ENCODE measurements around the gene ZSWIM4.

ZSWIM4 gene

GRCh38 chr19:13765395-13766094 lies 29.7 kb upstream of the ZSWIM4 start:
- ATAC-seq (ENCODE audit: low read depth), result no peak
- Histone ChIP-seq H3K36me3 (ENCODE audit: low read depth) (peaks cover 46% of the 10 kb centered on the region), H3K27me3 (ENCODE audit: insufficient read depth, poor library complexity, severe bottlenecking) (no peaks in the 10 kb centered on the region), H3K4me1 (ENCODE audit: insufficient read depth, poor library complexity, severe bottlenecking) (no peaks in the 10 kb centered on the region), H3K4me3 (ENCODE audit: severe bottlenecking) (peak overlapping the region; percentile 71), H3K9me3 (ENCODE audit: severe bottlenecking) (no peaks in the 10 kb centered on the region), H3K27ac (ENCODE audit: poor library complexity, severe bottlenecking) (peak overlapping the region; percentile 49)
- TF ChIP-seq CTCF (IDR thresholded peaks at IDR 0.05; ENCODE audit: poor library complexity, severe bottlenecking), result no peak
- DNase-seq (ENCODE audit: low spot score), result no peak

GRCh38 chr19:13766095-13766481 lies 29.2 kb upstream of the ZSWIM4 start:
- H3K9me3 ChIP-seq (ENCODE audit: severe bottlenecking), result no peaks in the 10 kb centered on the region
- no peaks in the 10 kb centered on the region for H3K27me3 ChIP-seq (ENCODE audit: insufficient read depth, poor library complexity, severe bottlenecking)
- H3K4me3 ChIP-seq (ENCODE audit: severe bottlenecking), result no peak overlapping the region
- no peak for TF ChIP-seq CTCF (IDR thresholded peaks at IDR 0.05; ENCODE audit: poor library complexity, severe bottlenecking)
- peak overlapping the region; percentile 49 for H3K27ac ChIP-seq (ENCODE audit: poor library complexity, severe bottlenecking)
- DNase-seq (ENCODE audit: low spot score) (no peak), ATAC-seq (ENCODE audit: low read depth) (no peak)
- H3K36me3 ChIP-seq (ENCODE audit: low read depth), result peaks cover 46% of the 10 kb centered on the region
- no peaks in the 10 kb centered on the region for H3K4me1 ChIP-seq (ENCODE audit: insufficient read depth, poor library complexity, severe bottlenecking)

- DNase-seq (ENCODE audit: low spot score) (no peak), ATAC-seq (ENCODE audit: low read depth) (no peak)
- peaks cover 55% of the 10 kb centered on the region for H3K36me3 ChIP-seq (ENCODE audit: low read depth)
- no peak overlapping the region for H3K4me3 ChIP-seq (ENCODE audit: severe bottlenecking)
- no peak overlapping the region for H3K27ac ChIP-seq (ENCODE audit: poor library complexity, severe bottlenecking)
- TF ChIP-seq CTCF (IDR thresholded peaks at IDR 0.05; ENCODE audit: poor library complexity, severe bottlenecking), result no peak
- no peaks in the 10 kb centered on the region for H3K9me3 ChIP-seq (ENCODE audit: severe bottlenecking)
- no peaks in the 10 kb centered on the region for H3K27me3 ChIP-seq (ENCODE audit: insufficient read depth, poor library complexity, severe bottlenecking)
- H3K4me1 ChIP-seq (ENCODE audit: insufficient read depth, poor library complexity, severe bottlenecking), result no peaks in the 10 kb centered on the region
These were observed 26.7 kb upstream of the ZSWIM4 start for GRCh38 chr19:13768510-13768909.

- Histone ChIP-seq H3K36me3 (ENCODE audit: low read depth) (peaks cover 55% of the 10 kb centered on the region), H3K4me3 (ENCODE audit: severe bottlenecking) (no peak overlapping the region), H3K27ac (ENCODE audit: poor library complexity, severe bottlenecking) (no peak overlapping the region), H3K9me3 (ENCODE audit: severe bottlenecking) (no peaks in the 10 kb centered on the region), H3K27me3 (ENCODE audit: insufficient read depth, poor library complexity, severe bottlenecking) (no peaks in the 10 kb centered on the region), H3K4me1 (ENCODE audit: insufficient read depth, poor library complexity, severe bottlenecking) (peaks cover 2% of the 10 kb centered on the region)
- no peak for TF ChIP-seq CTCF (IDR thresholded peaks at IDR 0.05; ENCODE audit: poor library complexity, severe bottlenecking)
- DNase-seq (ENCODE audit: low spot score) (no peak), ATAC-seq (ENCODE audit: low read depth) (no peak)
These were observed 25.1 kb upstream of the ZSWIM4 start for GRCh38 chr19:13770013-13770635.

Measured in RWPE2 (cell line).